Calu3 (cell line): ENCODE results near the gene AGO1. TPM values are rescaled to one million over a fixed set of nuclear protein-coding genes. Genes with fewer than 3 reads are reported as not detected.

Experiments used
- BruUV-seq: library from RNA; stranded (reverse); fragments of 400-500 nt; replicated peaks from 2 replicates; lab custom pipeline; 2021; lab: Mats Ljungman, UMichigan
- CTCF ChIA-PET: fragments of 300-600 bp; sonication (Branson Sonifier 250); formaldehyde crosslinking; loops from one replicate; lab custom pipeline; 2022; ENCODE audit warnings: antibody characterized with exemption; lab: Charles Lee
- DNase-seq: peaks from one replicate; pipeline ENCODE4 v3.0.0; 2022
- H3K27ac Mint-ChIP-seq: one replicate; pipeline ENCODE4 v1.8.0; 2022; ENCODE audit warnings: mixed read lengths; ENCODE audit not compliant: unreplicated experiment
- H3K27me3 Mint-ChIP-seq: one replicate; pipeline ENCODE4 v1.8.0; 2022; ENCODE audit warnings: mixed read lengths; ENCODE audit not compliant: unreplicated experiment
- H3K36me3 Mint-ChIP-seq: one replicate; pipeline ENCODE4 v1.8.0; 2022; ENCODE audit warnings: mild to moderate bottlenecking, moderate library complexity, mixed read lengths; ENCODE audit not compliant: insufficient read depth, unreplicated experiment
- H3K4me1 Mint-ChIP-seq: one replicate; pipeline ENCODE4 v1.8.0; 2022; ENCODE audit warnings: mild to moderate bottlenecking, low read depth, mixed read lengths; ENCODE audit not compliant: unreplicated experiment
- H3K4me3 Mint-ChIP-seq: one replicate; pipeline ENCODE4 v1.8.0; 2022; ENCODE audit warnings: mild to moderate bottlenecking, low read depth, moderate library complexity, mixed read lengths; ENCODE audit not compliant: unreplicated experiment
- H3K9me3 Mint-ChIP-seq: one replicate; pipeline ENCODE4 v1.8.0; 2022; ENCODE audit warnings: low read depth, mixed read lengths; ENCODE audit not compliant: unreplicated experiment
- CTCF ChIP-seq: fragments of 200-600 bp; IDR thresholded peaks from one replicate; pipeline ENCODE4 v1.8.0; 2022; ENCODE audit warnings: antibody characterized with exemption; ENCODE audit not compliant: unreplicated experiment
- intact Hi-C: fragments of 100-400 bp; cut with micrococcal nuclease; formaldehyde crosslinking; loops from one replicate; pipeline ENCODE4 v1.10.0; 2022; ENCODE audit not compliant: unreplicated experiment
- total RNA-seq: library from RNA; stranded (reverse); gene quantifications from 2 replicates; pipeline ENCODE4 v1.2.3, GENCODE V29; 2022

Gene AGO1
- total RNA-seq, 1 experiment from 2014 or later: 34.4 TPM

GRCh38 chr1:35914717-35915116 is 31.7 kb downstream of the AGO1 start:
- no TSS peak for BruUV-seq
- Mint-ChIP-seq H3K9me3 (no peaks in the 10 kb centered on the region), H3K36me3 (peaks cover 19% of the 10 kb centered on the region), H3K27me3 (no peaks in the 10 kb centered on the region), H3K4me3 (no peak overlapping the region), H3K27ac (no peak overlapping the region), H3K4me1 (no peaks in the 10 kb centered on the region)
- CTCF ChIA-PET: no interaction called here
- no peak for TF ChIP-seq CTCF
- intact Hi-C loops: no loop called here
- no peak for DNase-seq

GRCh38 chr1:35915693-35916092 is 32.7 kb downstream of the AGO1 start:
- Mint-ChIP-seq H3K27me3 (no peaks in the 10 kb centered on the region), H3K36me3 (peaks cover 19% of the 10 kb centered on the region), H3K4me1 (no peaks in the 10 kb centered on the region), H3K27ac (no peak overlapping the region), H3K4me3 (no peak overlapping the region), H3K9me3 (no peaks in the 10 kb centered on the region)
- DNase-seq: no peak
- CTCF ChIA-PET: no interaction called here
- intact Hi-C loops: no loop called here
- no TSS peak for BruUV-seq
- no peak for TF ChIP-seq CTCF

- no peak for TF ChIP-seq CTCF
- CTCF ChIA-PET: interaction anchor here (0.6 kb wide), 1 partner anchor 204 kb away, joined by 3 read pairs; no protein-coding TSS in a partner anchor
- no TSS peak for BruUV-seq
- Mint-ChIP-seq H3K36me3 (no peaks in the 10 kb centered on the region), H3K9me3 (no peaks in the 10 kb centered on the region), H3K4me3 (no peak overlapping the region), H3K27me3 (no peaks in the 10 kb centered on the region), H3K4me1 (no peaks in the 10 kb centered on the region), H3K27ac (no peak overlapping the region)
- DNase-seq: no peak
- intact Hi-C loops: no loop called here
These were observed 40.8 kb downstream of the AGO1 start for GRCh38 chr1:35923791-35924221.

GRCh38 chr1:35924838-35925237 is 41.8 kb downstream of the AGO1 start:
- Mint-ChIP-seq H3K27ac (no peak overlapping the region), H3K4me1 (no peaks in the 10 kb centered on the region), H3K4me3 (no peak overlapping the region), H3K36me3 (peaks cover 2% of the 10 kb centered on the region), H3K27me3 (no peaks in the 10 kb centered on the region), H3K9me3 (no peaks in the 10 kb centered on the region)
- BruUV-seq: no TSS peak
- intact Hi-C loops: no loop called here
- CTCF ChIA-PET: no interaction called here
- no peak for DNase-seq
- TF ChIP-seq CTCF: no peak
